Measurements from ENCODE around the gene SLC1A1.

Gene SLC1A1

DNA sequence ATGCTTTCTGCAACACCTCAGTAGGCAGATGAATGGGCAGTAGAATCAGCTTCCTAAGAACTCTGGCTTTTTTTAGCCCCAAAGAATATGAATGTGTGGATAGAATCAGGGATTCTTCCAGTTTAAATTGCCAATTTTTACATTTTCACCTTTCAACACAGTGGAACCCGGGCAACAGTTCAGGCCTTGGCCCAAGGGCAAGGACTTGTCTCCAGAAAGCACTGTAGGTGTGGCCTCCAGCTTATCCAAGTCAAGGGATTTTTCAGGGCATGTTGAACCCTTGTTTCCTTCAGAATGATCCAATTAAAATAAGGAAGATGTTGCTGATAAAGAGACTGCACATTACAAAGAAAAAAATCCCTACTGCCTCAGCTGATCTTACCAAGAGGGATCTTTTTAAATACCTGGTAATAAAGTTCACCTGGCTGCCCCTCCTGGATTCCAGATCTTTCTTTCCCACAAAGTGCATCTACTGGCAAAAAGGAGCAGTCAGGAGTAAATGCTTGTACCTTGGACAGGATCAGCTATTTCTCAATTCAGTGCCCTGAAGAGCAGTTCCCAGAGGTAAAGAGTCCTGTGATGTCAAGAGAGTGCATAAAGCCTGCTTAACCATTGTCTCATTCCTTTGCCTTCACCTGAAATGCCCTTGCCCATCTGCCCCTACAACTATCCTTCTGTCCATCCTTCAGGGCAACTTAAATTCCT is 91.7 kb downstream of the SLC1A1 start:
- Histone ChIP-seq H3K4me3 (replicated peaks; ENCODE audit: low read depth, low read length) (no peak overlapping the region), H3K36me3 (ENCODE audit: control insufficient read depth, insufficient read depth, low read length) (peaks cover 12% of the 10 kb centered on the region), H3K27me3 (replicated peaks; ENCODE audit: control insufficient read depth, insufficient read depth, low read length) (no peaks in the 10 kb centered on the region)
- TF ChIP-seq, protein P1, sequence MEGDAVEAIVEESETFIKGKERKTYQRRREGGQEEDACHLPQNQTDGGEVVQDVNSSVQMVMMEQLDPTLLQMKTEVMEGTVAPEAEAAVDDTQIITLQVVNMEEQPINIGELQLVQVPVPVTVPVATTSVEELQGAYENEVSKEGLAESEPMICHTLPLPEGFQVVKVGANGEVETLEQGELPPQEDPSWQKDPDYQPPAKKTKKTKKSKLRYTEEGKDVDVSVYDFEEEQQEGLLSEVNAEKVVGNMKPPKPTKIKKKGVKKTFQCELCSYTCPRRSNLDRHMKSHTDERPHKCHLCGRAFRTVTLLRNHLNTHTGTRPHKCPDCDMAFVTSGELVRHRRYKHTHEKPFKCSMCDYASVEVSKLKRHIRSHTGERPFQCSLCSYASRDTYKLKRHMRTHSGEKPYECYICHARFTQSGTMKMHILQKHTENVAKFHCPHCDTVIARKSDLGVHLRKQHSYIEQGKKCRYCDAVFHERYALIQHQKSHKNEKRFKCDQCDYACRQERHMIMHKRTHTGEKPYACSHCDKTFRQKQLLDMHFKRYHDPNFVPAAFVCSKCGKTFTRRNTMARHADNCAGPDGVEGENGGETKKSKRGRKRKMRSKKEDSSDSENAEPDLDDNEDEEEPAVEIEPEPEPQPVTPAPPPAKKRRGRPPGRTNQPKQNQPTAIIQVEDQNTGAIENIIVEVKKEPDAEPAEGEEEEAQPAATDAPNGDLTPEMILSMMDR (IDR thresholded peaks at IDR 0.05; ENCODE audit: insufficient read depth, low read length, poor library complexity, severe bottlenecking): no peak
- DNase-seq (ENCODE audit: extremely low read depth, insufficient read length): no peak

DNA sequence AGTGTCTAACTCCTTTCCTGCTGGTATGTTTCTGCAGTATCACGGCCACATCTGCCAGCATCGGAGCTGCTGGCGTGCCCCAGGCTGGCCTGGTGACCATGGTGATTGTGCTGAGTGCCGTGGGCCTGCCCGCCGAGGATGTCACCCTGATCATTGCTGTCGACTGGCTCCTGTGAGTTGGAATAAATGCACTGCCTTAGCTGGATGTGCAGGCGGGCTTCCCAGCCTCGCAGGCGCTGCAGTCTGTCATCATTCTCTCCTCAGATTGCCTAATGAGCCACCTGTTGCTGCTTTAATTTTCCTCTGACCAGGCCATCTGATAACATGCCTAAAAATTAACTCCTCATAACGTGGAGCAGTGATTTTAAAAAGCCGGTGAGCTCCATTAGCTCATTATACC is 92.7 kb downstream of the SLC1A1 start:
- H3K4me3 ChIP-seq (replicated peaks; ENCODE audit: low read depth, low read length): no peak overlapping the region
- no peak for DNase-seq (ENCODE audit: extremely low read depth, insufficient read length)
- TF ChIP-seq, protein P1 (IDR thresholded peaks at IDR 0.05; ENCODE audit: insufficient read depth, low read length, poor library complexity, severe bottlenecking): no peak
- H3K36me3 ChIP-seq (ENCODE audit: control insufficient read depth, insufficient read depth, low read length): peaks cover 10% of the 10 kb centered on the region
- no peaks in the 10 kb centered on the region for H3K27me3 ChIP-seq (replicated peaks; ENCODE audit: control insufficient read depth, insufficient read depth, low read length)

DNA sequence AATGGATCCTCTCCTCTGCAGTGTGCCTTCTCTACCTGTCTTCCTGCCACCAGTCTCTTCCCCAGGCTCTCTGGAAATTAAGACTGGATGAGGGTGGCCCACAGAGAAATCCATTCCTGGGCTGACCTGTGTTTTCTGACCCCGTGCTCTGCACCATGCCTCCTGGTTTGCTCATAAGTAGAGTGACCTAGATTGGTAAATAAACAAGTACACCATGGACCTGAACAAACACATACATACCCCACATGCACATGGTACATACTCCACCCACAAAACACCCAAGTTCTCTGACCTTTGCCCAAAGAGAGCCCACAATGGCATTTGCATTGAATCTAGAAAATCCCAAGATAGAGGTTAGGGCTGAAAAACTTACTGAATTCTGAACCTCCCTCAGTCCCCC is 94.4 kb downstream of the SLC1A1 start:
- DNase-seq (ENCODE audit: extremely low read depth, insufficient read length): no peak
- peaks cover 8% of the 10 kb centered on the region for H3K36me3 ChIP-seq (ENCODE audit: control insufficient read depth, insufficient read depth, low read length)
- H3K27me3 ChIP-seq (replicated peaks; ENCODE audit: control insufficient read depth, insufficient read depth, low read length): no peaks in the 10 kb centered on the region
- H3K4me3 ChIP-seq (replicated peaks; ENCODE audit: low read depth, low read length): no peak overlapping the region
- TF ChIP-seq, protein P1 (IDR thresholded peaks at IDR 0.05; ENCODE audit: insufficient read depth, low read length, poor library complexity, severe bottlenecking): no peak

DNA sequence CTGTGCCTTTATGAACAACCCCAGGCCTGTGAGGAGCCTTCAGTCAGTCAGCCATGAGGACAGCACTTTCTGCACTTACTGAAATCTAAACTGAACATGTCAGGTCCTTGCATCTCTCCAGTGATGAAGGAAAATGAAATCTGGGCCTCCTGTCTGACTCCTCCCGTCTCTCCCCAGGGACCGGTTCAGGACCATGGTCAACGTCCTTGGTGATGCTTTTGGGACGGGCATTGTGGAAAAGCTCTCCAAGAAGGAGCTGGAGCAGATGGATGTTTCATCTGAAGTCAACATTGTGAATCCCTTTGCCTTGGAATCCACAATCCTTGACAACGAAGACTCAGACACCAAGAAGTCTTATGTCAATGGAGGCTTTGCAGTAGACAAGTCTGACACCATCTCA is 94.9 kb downstream of the SLC1A1 start:
- TF ChIP-seq, protein P1 (IDR thresholded peaks at IDR 0.05; ENCODE audit: insufficient read depth, low read length, poor library complexity, severe bottlenecking): no peak
- Histone ChIP-seq H3K36me3 (ENCODE audit: control insufficient read depth, insufficient read depth, low read length) (peaks cover 8% of the 10 kb centered on the region), H3K4me3 (replicated peaks; ENCODE audit: low read depth, low read length) (no peak overlapping the region), H3K27me3 (replicated peaks; ENCODE audit: control insufficient read depth, insufficient read depth, low read length) (no peaks in the 10 kb centered on the region)
- no peak for DNase-seq (ENCODE audit: extremely low read depth, insufficient read length)

DNA sequence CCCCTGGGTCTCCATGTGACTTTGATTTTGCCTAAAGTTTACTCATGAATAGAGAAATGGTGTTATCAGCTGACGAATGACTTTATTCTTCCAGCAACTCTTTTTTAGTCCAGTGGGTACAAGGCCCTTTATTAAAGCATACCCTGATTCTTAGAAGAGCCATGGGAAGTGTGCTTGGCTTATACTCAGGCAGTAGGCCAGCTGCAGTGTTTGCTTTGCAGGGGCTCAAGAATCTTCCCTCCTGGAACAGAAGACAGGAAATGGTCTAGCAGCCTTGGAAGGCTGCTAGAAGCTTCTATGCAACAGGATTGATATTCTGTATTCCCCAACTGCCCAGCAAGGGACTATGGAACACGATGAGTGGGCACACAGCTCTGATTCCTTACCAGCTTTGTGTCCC is 98.5 kb downstream of the SLC1A1 start:
- H3K27me3 ChIP-seq (replicated peaks; ENCODE audit: control insufficient read depth, insufficient read depth, low read length): no peaks in the 10 kb centered on the region
- no peak for DNase-seq (ENCODE audit: extremely low read depth, insufficient read length)
- H3K36me3 ChIP-seq (ENCODE audit: control insufficient read depth, insufficient read depth, low read length): peaks cover 4% of the 10 kb centered on the region
- H3K4me3 ChIP-seq (replicated peaks; ENCODE audit: low read depth, low read length): no peak overlapping the region
- TF ChIP-seq, protein P1 (IDR thresholded peaks at IDR 0.05; ENCODE audit: insufficient read depth, low read length, poor library complexity, severe bottlenecking): no peak
